Measurements from ENCODE around the gene ZFYVE28.
"Not testable (repeated sequence)": the region's sequence is repeated elsewhere in the genome, so short reads cannot be mapped to it uniquely, and the experiment has no call there.

The ZFYVE28 gene

GRCh38 chr4:2390146-2390545, 28.3 kb downstream of the ZFYVE28 start:
- DNase-seq (ENCODE audit: low read depth): no peak

- DNase-seq (ENCODE audit: low read depth): no peak
Measured at GRCh38 chr4:2389691-2390090, 28.8 kb downstream of the ZFYVE28 start.

GRCh38 chr4:2388429-2389182, 29.8 kb downstream of the ZFYVE28 start:
- DNase-seq (ENCODE audit: low read depth): no peak

GRCh38 chr4:2387829-2388228, 30.6 kb downstream of the ZFYVE28 start:
- DNase-seq (ENCODE audit: low read depth): no peak

GRCh38 chr4:2387218-2387617, 31.2 kb downstream of the ZFYVE28 start:
- no peak for DNase-seq (ENCODE audit: low read depth)

GRCh38 chr4:2386717-2387116, 31.7 kb downstream of the ZFYVE28 start:
- DNase-seq (ENCODE audit: low read depth): no peak

- DNase-seq (ENCODE audit: low read depth): no peak
Measured at GRCh38 chr4:2385516-2385915, 32.9 kb downstream of the ZFYVE28 start.

GRCh38 chr4:2384245-2384644, 34.2 kb downstream of the ZFYVE28 start:
- DNase-seq (ENCODE audit: low read depth): no peak

- no peak for DNase-seq (ENCODE audit: low read depth)
Measured at GRCh38 chr4:2383760-2384159, 34.7 kb downstream of the ZFYVE28 start.

GRCh38 chr4:2383220-2383631, 35.2 kb downstream of the ZFYVE28 start:
- DNase-seq (ENCODE audit: low read depth): not testable (repeated sequence)

GRCh38 chr4:2382769-2383202, 35.7 kb downstream of the ZFYVE28 start:
- not testable (repeated sequence) for DNase-seq (ENCODE audit: low read depth)

GRCh38 chr4:2380589-2380988, 37.9 kb downstream of the ZFYVE28 start:
- not testable (repeated sequence) for DNase-seq (ENCODE audit: low read depth)

- DNase-seq (ENCODE audit: low read depth): no peak
Measured at GRCh38 chr4:2378898-2379297, 39.5 kb downstream of the ZFYVE28 start.

- no peak for DNase-seq (ENCODE audit: low read depth)
Measured at GRCh38 chr4:2378401-2378800, 40.0 kb downstream of the ZFYVE28 start.

- no peak for DNase-seq (ENCODE audit: low read depth)
Measured at GRCh38 chr4:2377241-2377640, 41.2 kb downstream of the ZFYVE28 start.

GRCh38 chr4:2375427-2375826, 43.0 kb downstream of the ZFYVE28 start:
- no peak for DNase-seq (ENCODE audit: low read depth)

- DNase-seq (ENCODE audit: low read depth): no peak
Measured at GRCh38 chr4:2373532-2373931, 44.9 kb downstream of the ZFYVE28 start.

- no peak for DNase-seq (ENCODE audit: low read depth)
Measured at GRCh38 chr4:2372488-2373030, 45.9 kb downstream of the ZFYVE28 start.

- DNase-seq (ENCODE audit: low read depth): no peak
Measured at GRCh38 chr4:2371765-2372487, 46.5 kb downstream of the ZFYVE28 start.

- no peak for DNase-seq (ENCODE audit: low read depth)
Measured at GRCh38 chr4:2370597-2371320, 47.7 kb downstream of the ZFYVE28 start.

- no peak for DNase-seq (ENCODE audit: low read depth)
Measured at GRCh38 chr4:2368746-2369437, 49.6 kb downstream of the ZFYVE28 start.

GRCh38 chr4:2367626-2368025, 50.8 kb downstream of the ZFYVE28 start:
- DNase-seq (ENCODE audit: low read depth): no peak

Measured in stimulated activated CD8-positive, alpha-beta memory T cell treated with anti-CD3 and anti-CD28 coated beads, Interleukin-12 subunit alpha, Interleukin-12 subunit beta, amount 100 ng/mL, for 1 hour (primary cell).